ENCODE measurements around the gene CYP2C19. TPM values are rescaled to one million over a fixed set of nuclear protein-coding genes. Genes with fewer than 3 reads are reported as not detected.
"Not testable (repeated sequence)": the region's sequence is repeated elsewhere in the genome, so short reads cannot be mapped to it uniquely, and the experiment has no call there.

CYP2C19 gene
- total RNA-seq, 3 donors from 2014 or later, result 0.32 TPM; not detected in 2

GRCh38 chr10:94780844-94781243 lies 18.4 kb downstream of the CYP2C19 start:
- Histone ChIP-seq H3K27me3 (no peaks in the 10 kb centered on the region), H3K27ac (no peak overlapping the region), H3K36me3 (no peaks in the 10 kb centered on the region), H3K4me1 (no peaks in the 10 kb centered on the region), H3K9me3 (peaks cover 0 to 5% of the 10 kb centered on the region in 2 donors), H3K4me3 (no peak overlapping the region)
- intact Hi-C loops (cut with DNase I; ENCODE audit: low total_unique reads), result no loop called here
- no peak for DNase-seq (ENCODE audit: low spot score in 2 of 2)
- TF ChIP-seq, protein P1, sequence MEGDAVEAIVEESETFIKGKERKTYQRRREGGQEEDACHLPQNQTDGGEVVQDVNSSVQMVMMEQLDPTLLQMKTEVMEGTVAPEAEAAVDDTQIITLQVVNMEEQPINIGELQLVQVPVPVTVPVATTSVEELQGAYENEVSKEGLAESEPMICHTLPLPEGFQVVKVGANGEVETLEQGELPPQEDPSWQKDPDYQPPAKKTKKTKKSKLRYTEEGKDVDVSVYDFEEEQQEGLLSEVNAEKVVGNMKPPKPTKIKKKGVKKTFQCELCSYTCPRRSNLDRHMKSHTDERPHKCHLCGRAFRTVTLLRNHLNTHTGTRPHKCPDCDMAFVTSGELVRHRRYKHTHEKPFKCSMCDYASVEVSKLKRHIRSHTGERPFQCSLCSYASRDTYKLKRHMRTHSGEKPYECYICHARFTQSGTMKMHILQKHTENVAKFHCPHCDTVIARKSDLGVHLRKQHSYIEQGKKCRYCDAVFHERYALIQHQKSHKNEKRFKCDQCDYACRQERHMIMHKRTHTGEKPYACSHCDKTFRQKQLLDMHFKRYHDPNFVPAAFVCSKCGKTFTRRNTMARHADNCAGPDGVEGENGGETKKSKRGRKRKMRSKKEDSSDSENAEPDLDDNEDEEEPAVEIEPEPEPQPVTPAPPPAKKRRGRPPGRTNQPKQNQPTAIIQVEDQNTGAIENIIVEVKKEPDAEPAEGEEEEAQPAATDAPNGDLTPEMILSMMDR (IDR thresholded peaks at IDR 0.05), result no peak
- TF ChIP-seq POLR2AphosphoS5 (IDR thresholded peaks at IDR 0.05) (no peak), POLR2A (IDR thresholded peaks at IDR 0.05) (no peak)

DNA sequence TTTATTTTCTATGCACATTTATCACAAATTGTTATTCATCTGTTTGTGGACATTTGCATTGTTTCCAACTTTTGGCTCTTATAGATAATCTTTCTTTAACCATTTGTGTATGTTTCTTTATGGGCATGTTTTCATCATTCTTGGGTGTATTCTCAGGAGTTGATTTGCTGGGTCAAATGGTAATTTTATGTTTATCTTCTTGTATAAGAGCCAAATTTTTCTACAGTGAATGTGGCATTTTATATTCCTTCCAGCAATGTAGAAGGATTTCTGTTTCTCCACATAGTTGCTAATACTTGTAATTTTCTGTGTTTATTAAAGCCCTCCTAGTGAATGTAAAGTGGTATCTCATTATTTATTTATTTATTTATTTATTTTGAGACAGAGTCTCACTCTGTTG lies 21.8 kb downstream of the CYP2C19 start:
- TF ChIP-seq POLR2AphosphoS5 (IDR thresholded peaks at IDR 0.05) (no peak), POLR2A (IDR thresholded peaks at IDR 0.05) (no peak)
- TF ChIP-seq, protein P1 (IDR thresholded peaks at IDR 0.05), result no peak
- Histone ChIP-seq H3K9me3 (no peaks in the 10 kb centered on the region), H3K36me3 (no peaks in the 10 kb centered on the region), H3K4me3 (no peak overlapping the region), H3K4me1 (no peaks in the 10 kb centered on the region), H3K27me3 (no peaks in the 10 kb centered on the region), H3K27ac (no peak overlapping the region)
- DNase-seq (ENCODE audit: low spot score in 2 of 2), result no peak
- intact Hi-C loops (cut with DNase I; ENCODE audit: low total_unique reads), result no loop called here

DNA sequence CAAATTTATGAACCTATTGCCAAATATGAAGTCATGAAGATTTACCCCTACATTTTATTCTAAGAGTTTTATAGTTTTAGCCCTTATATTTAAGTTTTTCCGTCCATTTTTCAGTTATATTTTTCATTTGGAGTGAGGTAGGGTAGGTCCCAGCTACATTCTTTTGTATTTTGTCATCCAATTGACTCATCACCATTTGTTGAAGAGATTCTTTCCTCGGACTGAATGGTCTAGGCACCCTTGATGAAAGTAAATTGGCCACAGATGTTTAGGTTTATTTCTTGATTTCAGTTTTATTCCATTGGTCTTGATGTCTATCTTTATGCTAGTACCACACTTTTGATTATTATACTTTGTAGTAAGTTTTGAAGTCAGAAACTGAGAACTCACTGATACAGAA lies 22.7 kb downstream of the CYP2C19 start:
- H3K4me1 ChIP-seq, result no peaks in the 10 kb centered on the region
- intact Hi-C loops (cut with DNase I; ENCODE audit: low total_unique reads), result no loop called here
- H3K36me3 ChIP-seq, result no peaks in the 10 kb centered on the region
- DNase-seq (ENCODE audit: low spot score in 2 of 2), result no peak
- no peak overlapping the region for H3K4me3 ChIP-seq
- TF ChIP-seq POLR2A (IDR thresholded peaks at IDR 0.05), result no peak
- TF ChIP-seq, protein P1 (IDR thresholded peaks at IDR 0.05), result no peak
- TF ChIP-seq POLR2AphosphoS5 (IDR thresholded peaks at IDR 0.05), result no peak
- H3K9me3 ChIP-seq, result no peaks in the 10 kb centered on the region
- no peak overlapping the region for H3K27ac ChIP-seq
- H3K27me3 ChIP-seq, result no peaks in the 10 kb centered on the region

GRCh38 chr10:94800551-94800950 lies 38.1 kb downstream of the CYP2C19 start:
- DNase-seq (ENCODE audit: low spot score in 2 of 2); H3K36me3 ChIP-seq; H3K27ac ChIP-seq; H3K4me1 ChIP-seq; H3K4me3 ChIP-seq; H3K9me3 ChIP-seq; intact Hi-C loops (cut with DNase I; ENCODE audit: low total_unique reads); H3K27me3 ChIP-seq: not testable (repeated sequence)

DNA sequence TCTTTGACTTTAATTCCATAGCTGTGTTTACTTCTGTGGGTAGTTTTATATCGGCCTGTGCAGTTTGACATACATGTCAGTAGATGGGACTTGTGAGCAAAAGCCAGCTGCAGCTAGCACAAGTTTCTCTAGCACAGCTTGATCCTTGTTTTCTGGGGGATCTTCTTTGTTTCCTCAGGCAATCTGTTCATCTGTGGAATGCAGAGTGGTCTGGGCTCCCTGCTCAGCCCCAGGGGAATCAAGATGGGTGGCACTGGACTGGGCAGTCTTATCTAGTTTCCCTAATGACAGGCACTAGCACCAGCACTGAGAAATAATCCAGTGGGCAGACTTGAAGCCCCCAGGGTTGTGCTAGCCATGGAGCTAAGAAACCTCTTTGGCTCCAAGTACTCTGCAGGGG lies 40.8 kb downstream of the CYP2C19 start:
- no peak for DNase-seq (ENCODE audit: low spot score in 2 of 2)
- Histone ChIP-seq H3K4me1 (no peaks in the 10 kb centered on the region), H3K27me3 (no peaks in the 10 kb centered on the region), H3K36me3 (no peaks in the 10 kb centered on the region), H3K4me3 (no peak overlapping the region), H3K27ac (no peak overlapping the region), H3K9me3 (peaks cover 0 to under 1% of the 10 kb centered on the region in 2 donors)
- TF ChIP-seq POLR2AphosphoS5 (IDR thresholded peaks at IDR 0.05), result no peak
- TF ChIP-seq, protein P1 (IDR thresholded peaks at IDR 0.05), result no peak
- no peak for TF ChIP-seq POLR2A (IDR thresholded peaks at IDR 0.05)
- intact Hi-C loops (cut with DNase I; ENCODE audit: low total_unique reads), result no loop called here

GRCh38 chr10:94830025-94830424 lies 67.5 kb downstream of the CYP2C19 start:
- H3K27ac ChIP-seq; DNase-seq (ENCODE audit: low spot score in 2 of 2); H3K4me3 ChIP-seq; H3K4me1 ChIP-seq; H3K36me3 ChIP-seq; intact Hi-C loops (cut with DNase I; ENCODE audit: low total_unique reads); H3K27me3 ChIP-seq; H3K9me3 ChIP-seq: not testable (repeated sequence)

All from breast epithelium (tissue), 4 donors.